Skin of body (tissue), 2 donors: ENCODE data around the gene INPP5J. TPM values are rescaled to one million over a fixed set of nuclear protein-coding genes. Genes with fewer than 3 reads are reported as not detected.

Experiments
- small RNA-seq: library from RNA; depleted of rRNA; stranded (forward); fragments of <200 nt; gene quantifications from one replicate; pipeline ENCODE3, GENCODE V24; 2014; ENCODE audit warnings: low replicate concordance
- total RNA-seq: library from RNA; depleted of rRNA; stranded (reverse); fragments of >200 nt; gene quantifications from one replicate; pipeline ENCODE4 v1.2.3, GENCODE V29; 2014

INPP5J gene
- total RNA-seq, 1 donor from 2014 or later = 0.39 TPM

Small RNAs within 50 kb of the gene (small RNA-seq; reads per million reads assigned to genes)
- gene MIR3928 = 1.2 reads per million, percentile 81 among the genes with 10 or more reads in this experiment

Other genes with a start within 250 kb of the INPP5J start
- 17.8 TPM for gene MORC2, start 154.2 kb upstream of the INPP5J start, total RNA-seq
- gene TUG1, start 153.7 kb upstream of the INPP5J start, total RNA-seq = 85.5 TPM
- 100 TPM for gene SMTN, start 41.6 kb upstream of the INPP5J start, total RNA-seq
- 33.1 TPM for gene SELENOM, start 15.4 kb upstream of the INPP5J start, total RNA-seq
- gene PLA2G3, start 17.5 kb downstream of the INPP5J start, total RNA-seq = 0.49 TPM
- gene RNF185, start 37.2 kb downstream of the INPP5J start, total RNA-seq = 22.0 TPM
- gene LIMK2, start 89.3 kb downstream of the INPP5J start, total RNA-seq = 72.7 TPM
- 14.9 TPM for gene PIK3IP1, start 169.5 kb downstream of the INPP5J start, total RNA-seq
- 10.8 TPM for gene PATZ1, start 223.4 kb downstream of the INPP5J start, total RNA-seq